Measurements from ENCODE around the gene B4GALT1. TPM values are rescaled to one million over a fixed set of nuclear protein-coding genes. Genes with fewer than 3 reads are reported as not detected.

B4GALT1 gene
- total and polyA plus RNA-seq, 2 of the 8 experiments (the other 6 are each of a cell fraction or from before 2014, with no cell fraction given), result 12.8 to 18.2 TPM

DNA sequence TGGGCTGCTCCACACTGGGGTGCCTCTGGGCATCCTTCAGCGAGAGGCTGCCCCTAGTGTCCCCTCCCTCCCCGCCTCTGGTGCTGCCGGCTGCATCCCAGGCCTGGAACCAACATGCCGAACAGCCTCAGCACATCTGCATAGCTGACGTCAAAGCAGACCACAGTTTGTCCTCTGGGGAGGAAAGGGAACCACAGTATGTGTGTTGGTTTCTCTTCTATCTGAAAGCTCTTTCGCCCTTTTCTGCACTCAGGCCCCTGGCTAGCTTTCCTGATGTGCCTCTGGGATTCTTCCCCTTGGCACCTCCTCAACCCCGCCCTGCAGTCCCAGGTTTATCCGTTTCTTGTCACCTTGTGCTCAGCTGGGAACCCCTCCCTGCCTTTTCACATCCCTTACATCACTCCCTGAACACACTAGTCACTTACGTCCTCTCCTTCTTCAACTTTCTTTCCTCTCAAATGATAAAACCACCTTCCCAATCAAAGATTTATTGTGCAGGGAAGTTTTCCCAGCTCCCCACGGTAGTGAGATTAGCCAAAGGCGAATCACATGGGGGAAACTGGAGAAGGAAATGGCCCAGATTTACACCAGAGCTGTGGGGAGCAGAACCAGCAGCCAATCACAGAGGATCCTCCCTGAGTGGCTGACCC, 35.5 kb upstream of the B4GALT1 start:
- Histone ChIP-seq H3K4me3 (ENCODE audit: extremely low read depth in 1 of 4, insufficient read depth in 2 of 4, low read depth in 3 of 4, low read length in 4 of 4) (no peak overlapping the region), H2BK120ac (replicated peaks; ENCODE audit: low read depth, low read length) (no peak overlapping the region), H3K14ac (ENCODE audit: insufficient read length) (no peak overlapping the region), H3K79me1 (ENCODE audit: low read depth, low read length) (no peaks in the 10 kb centered on the region), H3K27ac (ENCODE audit: low read depth, low read length) (no peak overlapping the region), H3K36me3 (ENCODE audit: control insufficient read depth in 2 of 4, insufficient read depth in 4 of 4, low read length in 3 of 4) (no peaks in the 10 kb centered on the region), H3K9ac (replicated peaks in 1 of 4; ENCODE audit: extremely low read depth in 1 of 4, low read depth in 3 of 4, low read length in 3 of 4) (no peak overlapping the region), H3K4me2 (ENCODE audit: insufficient read depth in 1 of 2, low read depth in 2 of 2, low read length in 2 of 2) (no peak overlapping the region), H2BK12ac (ENCODE audit: low read depth, low read length) (no peak overlapping the region), H3K23ac (ENCODE audit: insufficient read length) (no peak overlapping the region), H3K4ac (replicated peaks; ENCODE audit: insufficient read length, low read depth, low read length) (no peak overlapping the region), H3K18ac (ENCODE audit: extremely low read depth, low read length) (no peak overlapping the region), H2BK20ac (ENCODE audit: low read length) (no peak overlapping the region), H3K27me3 (replicated peaks in 1 of 4; ENCODE audit: control insufficient read depth in 3 of 4, extremely low read depth in 1 of 4, insufficient read depth in 3 of 4, low read length in 3 of 4) (0 out of 7 replicates have a peak, but pooled peaks cover 0 to 1% (median 0%) of the 10 kb centered on the region in 4 experiments), H4K91ac (replicated peaks; ENCODE audit: insufficient read length, low read length) (no peak overlapping the region), H2BK15ac (ENCODE audit: low read length) (no peak overlapping the region), H3K9me3 (ENCODE audit: insufficient read depth in 2 of 2, low read depth in 1 of 2, low read length in 1 of 2) (no peaks in the 10 kb centered on the region), H4K5ac (ENCODE audit: insufficient read length, low read depth, low read length) (no peak overlapping the region), H2AFZ (ENCODE audit: low read length) (0 out of 2 replicates have a peak overlapping the region, but pooled peaks have one; percentile 28), H2AK5ac (ENCODE audit: low read depth, low read length) (no peak overlapping the region), H3K56ac (replicated peaks; ENCODE audit: insufficient read length, low read depth, low read length) (no peak overlapping the region), H4K20me1 (replicated peaks in 1 of 2; ENCODE audit: control insufficient read depth in 1 of 2, insufficient read depth in 2 of 2, low read length in 2 of 2) (no peaks in the 10 kb centered on the region), H3K79me2 (ENCODE audit: control insufficient read depth in 1 of 2, insufficient read depth in 2 of 2, low read length in 2 of 2) (no peaks in the 10 kb centered on the region), H3K4me1 (replicated peaks in 1 of 4; ENCODE audit: control insufficient read depth in 3 of 4, insufficient read depth in 4 of 4, low read length in 3 of 4) (no peaks in the 10 kb centered on the region), H3K23me2 (ENCODE audit: low read depth, low read length) (no peaks in the 10 kb centered on the region), H2BK5ac (ENCODE audit: low read depth, low read length) (no peak overlapping the region), H4K8ac (ENCODE audit: extremely low read depth, insufficient read depth, low read length) (no peak overlapping the region)
- FAIRE-seq (no peak), DNase-seq (ENCODE audit: low read depth in 1 of 2, low spot score in 2 of 2) (no peak)
- CTCF ChIA-PET (ENCODE audit: partially characterized antibody), result interaction anchor here (1.0 to 6.5 kb wide), 3 partner anchors 9 to 74 kb away, joined by 4 to 42 read pairs (median 10); no protein-coding TSS in a partner anchor
- 80 to 100% methylated on average over 1 to 11 of the region's 11 CpGs for WGBS, 2 experiments (ENCODE audit: extremely low coverage in 1 of 2, insufficient coverage in 1 of 2, insufficient read length in 1 of 2, insufficient replicate concordance in 2 of 2, low coverage in 1 of 2, low lambda C conversion rate in 2 of 2, missing lambda C conversion rate in 1 of 2)
- no peak for TF ChIP-seq SP4 (IDR thresholded peaks at IDR 0.05; ENCODE audit: low read length)
- TF ChIP-seq ZNF274 (IDR thresholded peaks at IDR 0.05; ENCODE audit: borderline replicate concordance, extremely low read depth, low read length), result no peak
- TF ChIP-seq KDM5A (IDR thresholded peaks at IDR 0.05; ENCODE audit: low read length), result no peak
- no peak for TF ChIP-seq KDM1A (IDR thresholded peaks at IDR 0.05; ENCODE audit: borderline replicate concordance, low read length)
- TF ChIP-seq RFX5 (IDR thresholded peaks at IDR 0.05; ENCODE audit: borderline replicate concordance, low read depth, low read length), result no peak
- POLR2A ChIA-PET (ENCODE audit: partially characterized antibody), result interaction anchor here (1.7 kb wide), 1 partner anchor 178 kb away, joined by 3 read pairs; the partner anchor contains the start of gene DNAJA1
